ENCODE measurements around the gene TMEM8B.

The TMEM8B gene

GRCh38 chr9:35840881-35841644 is 12.0 kb downstream of the TMEM8B start:
- DNase-seq: no peak

- DNase-seq: no peak
These were observed 12.5 kb downstream of the TMEM8B start for GRCh38 chr9:35841645-35841900.

- no peak for DNase-seq
These were observed 13.2 kb downstream of the TMEM8B start for GRCh38 chr9:35842020-35842745.

- DNase-seq: no peak
These were observed 13.8 kb downstream of the TMEM8B start for GRCh38 chr9:35842795-35843194.

- no peak for DNase-seq
These were observed 15.7 kb downstream of the TMEM8B start for GRCh38 chr9:35844628-35845270.

- no peak for DNase-seq
These were observed 17.1 kb downstream of the TMEM8B start for GRCh38 chr9:35845824-35846771.

GRCh38 chr9:35847792-35848572 is 19.0 kb downstream of the TMEM8B start:
- DNase-seq: no peak

- no peak for DNase-seq
These were observed 23.3 kb downstream of the TMEM8B start for GRCh38 chr9:35852267-35852815.

- no peak for DNase-seq
These were observed 24.1 kb downstream of the TMEM8B start for GRCh38 chr9:35852876-35853865.

- no peak for DNase-seq
These were observed 25.2 kb downstream of the TMEM8B start for GRCh38 chr9:35854091-35854762.

- DNase-seq: no peak
These were observed 27.2 kb downstream of the TMEM8B start for GRCh38 chr9:35856206-35856605.

GRCh38 chr9:35856882-35857281 is 27.9 kb downstream of the TMEM8B start:
- DNase-seq: no peak

GRCh38 chr9:35858458-35858857 is 29.4 kb downstream of the TMEM8B start:
- no peak for DNase-seq

- no peak for DNase-seq
These were observed 30.4 kb downstream of the TMEM8B start for GRCh38 chr9:35859310-35859989.

- DNase-seq: no peak
These were observed 30.9 kb downstream of the TMEM8B start for GRCh38 chr9:35859990-35860339.

- no peak for DNase-seq
These were observed 32.3 kb downstream of the TMEM8B start for GRCh38 chr9:35861161-35861897.

- no peak for DNase-seq
These were observed 33.3 kb downstream of the TMEM8B start for GRCh38 chr9:35862328-35862727.

- DNase-seq: no peak
These were observed 34.6 kb downstream of the TMEM8B start for GRCh38 chr9:35863583-35863982.
